ENCODE data around the gene STIL.

The STIL gene

DNA sequence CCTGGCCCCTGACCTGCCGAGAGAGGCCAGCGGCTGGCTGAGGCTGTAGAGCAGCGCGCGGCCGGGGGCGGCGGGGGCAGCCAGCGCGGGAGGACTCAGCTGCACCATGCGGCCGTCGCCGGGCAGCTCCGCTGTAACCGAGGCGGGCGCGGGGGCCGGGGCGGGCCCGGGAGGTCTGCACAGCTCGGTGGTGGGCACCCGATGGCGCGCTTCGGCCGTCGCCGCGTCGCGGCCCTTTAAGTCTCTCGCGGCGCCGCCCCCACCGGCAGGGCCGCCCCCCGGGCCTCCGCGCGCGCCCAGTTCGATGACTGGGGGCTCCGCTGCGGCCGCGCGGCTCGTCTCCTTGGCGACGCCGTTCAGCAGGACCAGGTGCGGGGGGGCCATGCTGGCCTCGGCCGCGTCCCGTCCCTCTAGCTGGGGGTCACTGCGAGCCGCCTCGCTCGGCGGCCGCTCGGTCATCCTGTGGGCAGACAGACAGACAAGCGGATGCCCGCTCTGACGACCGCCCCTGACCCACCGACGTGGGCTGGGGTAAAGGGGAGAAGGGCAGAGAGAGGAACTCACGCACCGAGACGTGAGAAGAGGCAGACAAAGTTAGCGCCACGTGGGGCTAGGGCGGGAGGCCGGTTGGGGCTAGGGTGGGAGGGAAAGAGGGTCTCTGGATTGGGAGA, 88.4 kb downstream of the STIL start:
- TF ChIP-seq, protein P1, sequence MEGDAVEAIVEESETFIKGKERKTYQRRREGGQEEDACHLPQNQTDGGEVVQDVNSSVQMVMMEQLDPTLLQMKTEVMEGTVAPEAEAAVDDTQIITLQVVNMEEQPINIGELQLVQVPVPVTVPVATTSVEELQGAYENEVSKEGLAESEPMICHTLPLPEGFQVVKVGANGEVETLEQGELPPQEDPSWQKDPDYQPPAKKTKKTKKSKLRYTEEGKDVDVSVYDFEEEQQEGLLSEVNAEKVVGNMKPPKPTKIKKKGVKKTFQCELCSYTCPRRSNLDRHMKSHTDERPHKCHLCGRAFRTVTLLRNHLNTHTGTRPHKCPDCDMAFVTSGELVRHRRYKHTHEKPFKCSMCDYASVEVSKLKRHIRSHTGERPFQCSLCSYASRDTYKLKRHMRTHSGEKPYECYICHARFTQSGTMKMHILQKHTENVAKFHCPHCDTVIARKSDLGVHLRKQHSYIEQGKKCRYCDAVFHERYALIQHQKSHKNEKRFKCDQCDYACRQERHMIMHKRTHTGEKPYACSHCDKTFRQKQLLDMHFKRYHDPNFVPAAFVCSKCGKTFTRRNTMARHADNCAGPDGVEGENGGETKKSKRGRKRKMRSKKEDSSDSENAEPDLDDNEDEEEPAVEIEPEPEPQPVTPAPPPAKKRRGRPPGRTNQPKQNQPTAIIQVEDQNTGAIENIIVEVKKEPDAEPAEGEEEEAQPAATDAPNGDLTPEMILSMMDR (IDR thresholded peaks at IDR 0.05): no peak
- Mint-ChIP-seq H3K27me3 (ENCODE audit: low read depth, poor library complexity) (peaks cover 51% of the 10 kb centered on the region), H3K4me3 (peak overlapping the region; percentile 68), H3K27ac (no peak overlapping the region), H3K9me3 (no peaks in the 10 kb centered on the region), H3K4me1 (peaks cover 8% of the 10 kb centered on the region), H3K36me3 (ENCODE audit: low read depth) (no peaks in the 10 kb centered on the region)
- DNase-seq: peak; percentile 69

DNA sequence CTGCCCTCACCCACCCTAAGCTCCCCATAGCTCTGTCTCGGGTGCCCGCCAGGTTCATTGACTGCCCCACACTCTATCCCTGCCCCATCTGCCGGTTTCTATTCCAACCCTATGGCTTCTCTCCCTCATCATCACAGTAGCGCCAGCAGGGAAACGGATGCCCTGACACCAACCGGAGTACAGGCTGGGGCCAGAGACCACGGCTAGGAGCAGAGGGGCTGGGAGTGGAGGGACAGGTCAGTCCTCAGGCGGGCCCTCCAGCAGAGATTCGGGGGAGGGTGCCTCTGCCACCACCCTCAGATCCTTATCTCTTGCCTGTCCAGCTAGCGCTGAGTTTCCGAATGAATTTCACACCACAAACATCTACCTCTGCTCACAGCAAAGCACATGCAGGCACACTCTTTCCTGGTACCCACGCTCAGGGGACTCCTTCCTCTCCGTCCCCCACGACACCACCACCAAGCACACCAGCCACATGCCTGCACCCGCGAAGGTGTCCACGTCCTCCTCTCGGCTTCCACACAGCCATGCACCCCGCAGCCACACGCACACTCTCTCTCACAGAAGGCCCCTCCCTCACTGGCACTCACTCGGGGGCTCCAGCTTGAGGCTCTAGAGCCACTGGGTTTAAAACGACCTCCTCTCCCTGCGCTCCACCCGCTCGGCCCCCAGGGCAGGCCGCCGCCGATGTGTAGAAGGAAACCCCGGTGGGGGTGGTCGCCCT, 89.1 kb downstream of the STIL start:
- peaks cover 44% of the 10 kb centered on the region for H3K27me3 Mint-ChIP-seq (ENCODE audit: low read depth, poor library complexity)
- peaks cover 8% of the 10 kb centered on the region for H3K4me1 Mint-ChIP-seq
- no peaks in the 10 kb centered on the region for H3K9me3 Mint-ChIP-seq
- no peak overlapping the region for H3K4me3 Mint-ChIP-seq
- peak; percentile 18 for DNase-seq
- no peaks in the 10 kb centered on the region for H3K36me3 Mint-ChIP-seq (ENCODE audit: low read depth)
- H3K27ac Mint-ChIP-seq: no peak overlapping the region
- TF ChIP-seq, protein P1 (IDR thresholded peaks at IDR 0.05): no peak

DNA sequence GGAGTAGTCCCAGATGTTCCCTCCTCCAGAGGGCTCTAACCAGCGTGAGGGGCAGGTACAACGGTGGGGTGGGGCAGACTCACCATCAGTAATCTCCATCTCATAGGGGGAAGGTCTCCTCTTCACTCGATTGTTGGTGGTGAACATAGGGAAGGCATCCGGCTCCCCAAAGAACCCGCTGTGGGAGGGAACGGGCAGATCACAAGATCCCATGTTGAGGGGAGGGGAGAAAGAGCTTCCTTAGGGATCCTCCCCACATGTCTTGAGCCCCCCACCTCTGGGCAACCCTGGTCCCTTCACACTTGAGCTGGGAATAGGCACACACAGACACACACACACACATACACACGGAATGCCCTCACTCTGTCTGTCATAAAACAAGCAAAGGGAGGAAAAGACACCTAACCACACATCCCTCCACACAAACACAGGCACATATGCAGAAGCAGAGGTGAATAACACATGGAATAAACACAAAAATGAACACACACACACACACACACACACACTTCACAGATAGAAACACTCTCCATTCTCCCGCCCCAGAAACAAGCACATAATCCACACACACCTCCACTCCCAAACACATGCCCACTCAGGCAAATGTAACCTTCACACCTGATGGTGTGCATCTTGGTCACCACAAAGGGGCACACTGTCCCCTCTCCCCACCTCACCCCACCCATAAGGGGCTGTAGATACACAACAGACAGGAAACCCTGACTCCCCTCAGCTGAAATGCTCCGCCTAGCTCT, 89.8 kb downstream of the STIL start:
- H3K27ac Mint-ChIP-seq: no peak overlapping the region
- no peak for DNase-seq
- H3K4me1 Mint-ChIP-seq: peaks cover 8% of the 10 kb centered on the region
- no peaks in the 10 kb centered on the region for H3K9me3 Mint-ChIP-seq
- no peak overlapping the region for H3K4me3 Mint-ChIP-seq
- peaks cover 42% of the 10 kb centered on the region for H3K27me3 Mint-ChIP-seq (ENCODE audit: low read depth, poor library complexity)
- H3K36me3 Mint-ChIP-seq (ENCODE audit: low read depth): no peaks in the 10 kb centered on the region
- TF ChIP-seq, protein P1 (IDR thresholded peaks at IDR 0.05): no peak

DNA sequence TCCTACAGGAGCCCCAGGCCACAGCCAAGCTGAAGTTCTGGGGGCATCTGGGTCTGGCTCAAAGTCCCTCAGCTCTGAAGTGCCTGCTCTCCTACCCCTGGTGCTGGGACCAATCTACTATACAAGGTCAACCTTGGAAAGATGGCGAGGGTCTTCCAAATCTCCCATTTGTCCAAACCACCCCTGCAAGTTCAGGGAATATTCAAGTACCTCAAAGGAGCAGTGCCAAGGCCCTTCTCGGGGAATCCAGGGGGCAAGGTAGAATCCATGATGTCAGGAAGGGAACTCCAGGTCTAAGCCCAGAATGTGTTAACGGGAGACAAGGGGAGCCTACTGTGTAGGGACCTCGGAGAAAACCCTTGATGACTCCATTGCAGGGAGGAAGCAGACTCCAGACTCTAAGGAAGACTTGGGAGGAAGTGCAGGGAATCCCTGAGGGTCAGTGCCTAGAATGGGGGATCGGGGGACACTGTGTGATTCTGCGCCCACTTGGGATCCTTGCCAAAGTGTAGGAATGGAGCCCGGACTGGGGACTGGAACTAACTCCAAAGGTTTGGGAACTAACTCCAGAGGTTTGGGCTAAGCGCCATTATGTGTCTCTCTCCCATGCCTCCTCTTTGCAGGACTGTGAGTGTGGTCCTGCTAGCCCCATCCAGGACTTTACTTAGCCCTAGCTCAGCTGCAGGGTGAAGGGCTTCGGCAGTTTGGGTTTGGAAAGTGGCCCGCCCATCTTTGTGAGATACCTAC, 90.6 kb downstream of the STIL start:
- Mint-ChIP-seq H3K4me1 (peaks cover 8% of the 10 kb centered on the region), H3K9me3 (no peaks in the 10 kb centered on the region), H3K36me3 (ENCODE audit: low read depth) (no peaks in the 10 kb centered on the region), H3K27me3 (ENCODE audit: low read depth, poor library complexity) (peaks cover 42% of the 10 kb centered on the region), H3K4me3 (no peak overlapping the region), H3K27ac (no peak overlapping the region)
- DNase-seq: no peak
- TF ChIP-seq, protein P1 (IDR thresholded peaks at IDR 0.05): no peak

DNA sequence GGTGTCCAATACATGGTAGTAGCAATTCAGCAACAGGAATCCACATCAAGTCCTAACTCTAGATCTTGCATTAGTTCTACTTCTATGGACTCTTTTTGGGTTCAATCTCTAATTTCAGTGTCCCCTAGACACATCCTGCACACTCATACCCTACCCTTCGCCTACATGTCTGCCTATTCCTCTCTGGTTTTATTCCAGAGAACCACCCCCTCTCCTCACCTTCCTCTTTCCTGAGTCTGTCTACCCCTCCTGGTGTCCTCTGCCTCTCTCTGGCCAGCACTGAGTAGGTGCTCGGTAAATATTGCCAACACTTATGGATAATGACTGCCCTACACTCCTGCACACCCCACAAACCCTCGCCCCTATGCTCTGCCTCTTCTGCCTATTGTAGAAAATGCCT, 91.5 kb downstream of the STIL start:
- TF ChIP-seq, protein P1 (IDR thresholded peaks at IDR 0.05): no peak
- no peaks in the 10 kb centered on the region for H3K36me3 Mint-ChIP-seq (ENCODE audit: low read depth)
- peaks cover 37% of the 10 kb centered on the region for H3K27me3 Mint-ChIP-seq (ENCODE audit: low read depth, poor library complexity)
- H3K9me3 Mint-ChIP-seq: no peaks in the 10 kb centered on the region
- H3K4me3 Mint-ChIP-seq: no peak overlapping the region
- H3K4me1 Mint-ChIP-seq: peaks cover 8% of the 10 kb centered on the region
- no peak for DNase-seq
- no peak overlapping the region for H3K27ac Mint-ChIP-seq
